Measurements from ENCODE around the gene CFAP65. TPM values are rescaled to one million over a fixed set of nuclear protein-coding genes. Genes with fewer than 3 reads are reported as not detected.

The CFAP65 gene
- total and polyA plus RNA-seq, 2 of the 13 experiments (the other 11 are each of a cell fraction or from before 2014, with no cell fraction given), result 0.05 TPM; not detected in 1

- peak; percentile 68 for TF ChIP-seq ZFP91 (CRISPR knock-in tag; IDR thresholded peaks at IDR 0.05; ENCODE audit: borderline replicate concordance)
- TF ChIP-seq ZNF766 (CRISPR knock-in tag; IDR thresholded peaks at IDR 0.05; ENCODE audit: borderline replicate concordance), result no peak
- TF ChIP-seq ZNF674 (CRISPR knock-in tag; IDR thresholded peaks at IDR 0.05; ENCODE audit: low read depth), result no peak
- TF ChIP-seq HMGXB4 (CRISPR knock-in tag; IDR thresholded peaks at IDR 0.05; ENCODE audit: borderline replicate concordance in 1 of 2, low read depth in 1 of 2), result peak; percentile 26 to 70
- no peak for TF ChIP-seq CC2D1A (CRISPR knock-in tag; IDR thresholded peaks at IDR 0.05)
- TF ChIP-seq ZBTB2 (CRISPR knock-in tag; IDR thresholded peaks at IDR 0.05; ENCODE audit: low read depth), result no peak
- TF ChIP-seq SAP130 (CRISPR knock-in tag; IDR thresholded peaks at IDR 0.05; ENCODE audit: low read depth), result peak; percentile 34; the same call in 1 of the 2 replicates
- peak; percentile 28; the same call in 1 of the 2 replicates for TF ChIP-seq NRL (CRISPR knock-in tag; IDR thresholded peaks at IDR 0.05; ENCODE audit: borderline replicate concordance)
- no peak for TF ChIP-seq BCLAF1 (IDR thresholded peaks at IDR 0.05)
- TF ChIP-seq HDAC1 (CRISPR knock-in tag; IDR thresholded peaks at IDR 0.05), result no peak
- no peak for TF ChIP-seq ZNF230 (CRISPR knock-in tag; IDR thresholded peaks at IDR 0.05)
- TF ChIP-seq ATF3 (CRISPR knock-in tag; IDR thresholded peaks at IDR 0.05), result no peak
- TF ChIP-seq ZNF691 (CRISPR knock-in tag; IDR thresholded peaks at IDR 0.05; ENCODE audit: borderline replicate concordance, low read depth), result peak; percentile 0; the same call in 1 of the 2 replicates
- TF ChIP-seq FOXJ3 (CRISPR knock-in tag; IDR thresholded peaks at IDR 0.05; ENCODE audit: borderline replicate concordance), result no peak
These were observed 38.7 kb downstream of the CFAP65 start (continued) for GRCh38 chr2:219002395-219003266.

Measured in HepG2 (cell line).